H9 (cell line): Measurements from ENCODE around the gene CERS5. TPM values are rescaled to one million over a fixed set of nuclear protein-coding genes. Genes with fewer than 3 reads are reported as not detected.

Source experiments
- DNase-seq: peaks from one replicate; pipeline ENCODE4 v3.0.0-alpha.2; 2017
- H2AFZ ChIP-seq: one replicate; pipeline ENCODE4 v1.6.1; 2013; ENCODE audit warnings: mild to moderate bottlenecking, low read length, control low read depth, moderate library complexity
- H2AK5ac ChIP-seq: 2 replicates; pipeline ENCODE4 v1.6.1; 2013; ENCODE audit warnings: low read length, control low read depth, mixed read lengths; ENCODE audit not compliant: insufficient read length
- H2BK120ac ChIP-seq: one replicate; pipeline ENCODE4 v1.6.1; 2013; ENCODE audit warnings: low read depth, mild to moderate bottlenecking, low read length, control low read depth, inconsistent platforms; ENCODE audit not compliant: poor library complexity, severe bottlenecking
- H2BK12ac ChIP-seq: 2 replicates; pipeline ENCODE4 v1.6.1; 2013; ENCODE audit warnings: low read length, control low read depth, mixed read lengths, low read depth; ENCODE audit not compliant: insufficient read length
- H2BK15ac ChIP-seq: 2 replicates; pipeline ENCODE4 v1.6.1; 2013; ENCODE audit warnings: low read depth, low read length, control low read depth
- H2BK20ac ChIP-seq: one replicate; pipeline ENCODE4 v1.6.1; 2013; ENCODE audit warnings: low read depth, mild to moderate bottlenecking, low read length, control low read depth, inconsistent platforms; ENCODE audit not compliant: poor library complexity, severe bottlenecking
- H2BK5ac ChIP-seq: 2 replicates; pipeline ENCODE4 v1.6.1; 2013; ENCODE audit warnings: low read length, control low read depth, mixed read lengths; ENCODE audit not compliant: insufficient read length
- H3K14ac ChIP-seq: 2 replicates; pipeline ENCODE4 v1.6.1; 2013; ENCODE audit warnings: low read length, control low read depth; ENCODE audit not compliant: insufficient read depth
- H3K18ac ChIP-seq: 2 replicates; pipeline ENCODE4 v1.6.1; 2013; ENCODE audit warnings: low read depth, mild to moderate bottlenecking, mixed read lengths, low read length, control low read depth; ENCODE audit not compliant: insufficient read length
- H3K23ac ChIP-seq: 2 replicates; pipeline ENCODE4 v1.6.1; 2013; ENCODE audit warnings: low read length, control low read depth, mixed read lengths, low read depth; ENCODE audit not compliant: insufficient read length
- H3K23me2 ChIP-seq: 2 replicates; pipeline ENCODE4 v1.6.1; 2013; ENCODE audit warnings: low read depth, mild to moderate bottlenecking, mixed read lengths, low read length, control low read depth; ENCODE audit not compliant: insufficient read length, poor library complexity, severe bottlenecking
- H3K27ac ChIP-seq: 2 replicates; pipeline ENCODE4 v1.5.1; 2013; ENCODE audit warnings: low read length, control low read depth, mixed read lengths, low read depth; ENCODE audit not compliant: insufficient read length
- H3K27me3 ChIP-seq: 2 replicates; pipeline ENCODE4 v1.6.1; 2013; ENCODE audit warnings: low read length, control low read depth, inconsistent platforms; ENCODE audit not compliant: insufficient read depth
- H3K4ac ChIP-seq: 2 replicates; pipeline ENCODE4 v1.6.1; 2013; ENCODE audit warnings: low read depth, mild to moderate bottlenecking, control low read depth, inconsistent platforms, low read length, moderate library complexity
- H3K4me1 ChIP-seq: 2 replicates; pipeline ENCODE4 v1.6.1; 2013; ENCODE audit warnings: low read length, control low read depth, inconsistent platforms; ENCODE audit not compliant: insufficient read depth
- H3K4me2 ChIP-seq: 2 replicates; pipeline ENCODE4 v1.6.1; 2013; ENCODE audit warnings: low read length, control low read depth, mixed read lengths; ENCODE audit not compliant: insufficient read length, insufficient read depth
- H3K56ac ChIP-seq: 2 replicates; pipeline ENCODE4 v1.6.1; 2013; ENCODE audit warnings: low read depth, mild to moderate bottlenecking, mixed read lengths, low read length, control low read depth; ENCODE audit not compliant: insufficient read length
- H3K79me1 ChIP-seq: 2 replicates; pipeline ENCODE4 v1.6.1; 2013; ENCODE audit warnings: low read depth, mild to moderate bottlenecking, moderate library complexity, low read length, control low read depth, inconsistent platforms; ENCODE audit not compliant: insufficient read depth, poor library complexity, severe bottlenecking
- H3K79me2 ChIP-seq: 2 replicates; pipeline ENCODE4 v1.6.1; 2013; ENCODE audit warnings: low read length, control low read depth, inconsistent platforms; ENCODE audit not compliant: insufficient read depth
- H3K9ac ChIP-seq: 2 replicates; pipeline ENCODE4 v1.6.1; 2013; ENCODE audit warnings: low read length, control low read depth, mixed read lengths; ENCODE audit not compliant: insufficient read length; ENCODE audit errors: extremely low read depth
- H3K9me3 ChIP-seq: one replicate; pipeline ENCODE4 v1.6.1; 2013; ENCODE audit warnings: low read depth, low read length, inconsistent platforms; ENCODE audit not compliant: control insufficient read depth
- H3T11ph ChIP-seq: one replicate; pipeline ENCODE4 v1.6.1; 2013; ENCODE audit warnings: mild to moderate bottlenecking, low read length, control low read depth, inconsistent platforms
- H4K20me1 ChIP-seq: one replicate; pipeline ENCODE4 v1.6.1; 2013; ENCODE audit not compliant: control insufficient read depth, insufficient read length, insufficient read depth
- H4K5ac ChIP-seq: 2 replicates; pipeline ENCODE4 v1.6.1; 2013; ENCODE audit warnings: low read depth, mild to moderate bottlenecking, mixed read lengths, low read length, control low read depth; ENCODE audit not compliant: insufficient read length
- H4K8ac ChIP-seq: replicated peaks from 2 replicates; pipeline ENCODE4 v1.6.1; 2013; ENCODE audit warnings: low read length, control low read depth, mixed read lengths, low read depth; ENCODE audit not compliant: insufficient read length
- H4K91ac ChIP-seq: 2 replicates; pipeline ENCODE4 v1.6.1; 2013; ENCODE audit warnings: low read depth, mild to moderate bottlenecking, moderate library complexity, mixed read lengths, low read length, control low read depth; ENCODE audit not compliant: insufficient read length
- H3K27ac Mint-ChIP-seq, 3 experiments: 2 replicates in 2 of 3; 3 replicates in 1 of 3; pipeline ENCODE4 v1.8.0; 2020 to 2021; ENCODE audit warnings: mixed read lengths in 3 of 3, mild to moderate bottlenecking in 1 of 3, moderate library complexity in 1 of 3
- H3K27me3 Mint-ChIP-seq: 2 replicates; pipeline ENCODE4 v1.8.0; 2021; ENCODE audit warnings: low read depth, mild to moderate bottlenecking, moderate library complexity, mixed read lengths
- H3K36me3 Mint-ChIP-seq, 3 experiments: 2 replicates in 2 of 3; 3 replicates in 1 of 3; pipeline ENCODE4 v1.8.0; 2020 to 2021; ENCODE audit warnings: low read depth in 3 of 3, mixed read lengths in 3 of 3; ENCODE audit not compliant: insufficient read depth in 1 of 3
- H3K4me1 Mint-ChIP-seq, 2 experiments: 2 replicates each; pipeline ENCODE4 v1.8.0; 2020; ENCODE audit warnings: mixed read lengths in 2 of 2
- H3K4me3 Mint-ChIP-seq, 2 experiments: 2 replicates in 1 of 2; 3 replicates in 1 of 2; pipeline ENCODE4 v1.8.0; 2020 to 2021; ENCODE audit warnings: mild to moderate bottlenecking in 2 of 2, mixed read lengths in 2 of 2, moderate library complexity in 1 of 2
- H3K9me3 Mint-ChIP-seq, 2 experiments: 2 replicates in 1 of 2; 3 replicates in 1 of 2; pipeline ENCODE4 v1.8.0; 2020; ENCODE audit warnings: mild to moderate bottlenecking in 2 of 2, mixed read lengths in 2 of 2, moderate library complexity in 1 of 2
- WGBS: extraction: QIAGEN DNeasy Blood & Tissue Kit; methylation state at CpG from one replicate; pipeline ENCODE4 v1.1.7; 2013; ENCODE audit warnings: missing lambda C conversion rate, low lambda C conversion rate, mixed read lengths; ENCODE audit not compliant: insufficient read length; ENCODE audit errors: extremely low coverage; 5-methylcytosine and 5-hydroxymethylcytosine counted together
- total RNA-seq: library from RNA; stranded (reverse); gene quantifications from 2 replicates; pipeline ENCODE4 v1.2.1, GENCODE V29; 2021
- TF ChIP-seq, protein P1 (sequence below): fragments of 200-600 bp; sonication (generic); conservative IDR thresholded peaks from 3 replicates; pipeline ENCODE4 v1.8.0; 2021; ENCODE audit warnings: antibody characterized with exemption, mild to moderate bottlenecking

CERS5 gene
- total RNA-seq, 1 experiment from 2014 or later, result 68.8 TPM

DNA sequence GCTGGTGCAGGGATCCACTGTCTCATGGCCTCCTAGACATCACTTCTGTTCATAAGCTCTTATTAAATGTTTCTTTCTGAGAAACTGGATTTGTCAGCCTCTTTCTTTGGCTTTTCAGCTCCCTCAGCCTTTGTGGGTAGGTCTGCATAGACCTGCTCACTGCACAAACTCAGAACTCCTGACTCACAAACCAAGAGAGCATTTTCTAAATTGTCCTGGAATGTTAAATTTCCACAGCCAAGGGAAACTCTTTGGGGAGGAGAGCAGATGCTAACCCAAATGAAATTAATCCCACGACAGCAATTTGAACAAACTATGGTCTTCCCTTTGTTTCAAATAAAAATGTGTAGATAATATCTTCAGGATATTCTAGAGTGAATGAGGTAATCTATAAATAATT is 19.5 kb upstream of the CERS5 start:
- Histone ChIP-seq H2BK12ac (no peak overlapping the region), H4K5ac (no peak overlapping the region), H2BK5ac (no peak overlapping the region), H3T11ph (no peak overlapping the region), H3K9ac (no peak overlapping the region), H3K23me2 (no peaks in the 10 kb centered on the region), H3K4me2 (no peak overlapping the region), H3K79me1 (no peaks in the 10 kb centered on the region), H3K27me3 (no peaks in the 10 kb centered on the region), H3K79me2 (0 out of 2 replicates have a peak, but pooled peaks cover 2% of the 10 kb centered on the region), H3K18ac (no peak overlapping the region), H4K8ac (no peak overlapping the region), H2BK15ac (no peak overlapping the region), H2AK5ac (no peak overlapping the region), H3K4me1 (no peaks in the 10 kb centered on the region), H2BK120ac (no peak overlapping the region), H3K14ac (no peak overlapping the region), H4K20me1 (peaks cover 2% of the 10 kb centered on the region), H2AFZ (no peak overlapping the region), H3K23ac (no peak overlapping the region), H2BK20ac (no peak overlapping the region), H3K9me3 (no peaks in the 10 kb centered on the region), H3K4ac (no peak overlapping the region), H3K56ac (no peak overlapping the region), H4K91ac (no peak overlapping the region), H3K27ac (no peak overlapping the region)
- WGBS, result no CpG with 5 or more reads among the region's 1 CpG
- Mint-ChIP-seq H3K36me3 (peaks cover under 1 to 25% (median 5%) of the 10 kb centered on the region in 3 experiments; a peak in 5 of 7 replicates), H3K9me3 (no peaks in the 10 kb centered on the region), H3K27ac (0 out of 7 replicates have a peak overlapping the region, but pooled peaks of 1 of the 3 experiments have one; percentile 12), H3K27me3 (no peaks in the 10 kb centered on the region), H3K4me3 (no peak overlapping the region), H3K4me1 (peaks cover 8 to 23% of the 10 kb centered on the region in 2 experiments)
- TF ChIP-seq, protein P1, sequence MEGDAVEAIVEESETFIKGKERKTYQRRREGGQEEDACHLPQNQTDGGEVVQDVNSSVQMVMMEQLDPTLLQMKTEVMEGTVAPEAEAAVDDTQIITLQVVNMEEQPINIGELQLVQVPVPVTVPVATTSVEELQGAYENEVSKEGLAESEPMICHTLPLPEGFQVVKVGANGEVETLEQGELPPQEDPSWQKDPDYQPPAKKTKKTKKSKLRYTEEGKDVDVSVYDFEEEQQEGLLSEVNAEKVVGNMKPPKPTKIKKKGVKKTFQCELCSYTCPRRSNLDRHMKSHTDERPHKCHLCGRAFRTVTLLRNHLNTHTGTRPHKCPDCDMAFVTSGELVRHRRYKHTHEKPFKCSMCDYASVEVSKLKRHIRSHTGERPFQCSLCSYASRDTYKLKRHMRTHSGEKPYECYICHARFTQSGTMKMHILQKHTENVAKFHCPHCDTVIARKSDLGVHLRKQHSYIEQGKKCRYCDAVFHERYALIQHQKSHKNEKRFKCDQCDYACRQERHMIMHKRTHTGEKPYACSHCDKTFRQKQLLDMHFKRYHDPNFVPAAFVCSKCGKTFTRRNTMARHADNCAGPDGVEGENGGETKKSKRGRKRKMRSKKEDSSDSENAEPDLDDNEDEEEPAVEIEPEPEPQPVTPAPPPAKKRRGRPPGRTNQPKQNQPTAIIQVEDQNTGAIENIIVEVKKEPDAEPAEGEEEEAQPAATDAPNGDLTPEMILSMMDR, result no peak
- no peak for DNase-seq
